Measurements from ENCODE around the gene FDX2.

Gene FDX2

DNA sequence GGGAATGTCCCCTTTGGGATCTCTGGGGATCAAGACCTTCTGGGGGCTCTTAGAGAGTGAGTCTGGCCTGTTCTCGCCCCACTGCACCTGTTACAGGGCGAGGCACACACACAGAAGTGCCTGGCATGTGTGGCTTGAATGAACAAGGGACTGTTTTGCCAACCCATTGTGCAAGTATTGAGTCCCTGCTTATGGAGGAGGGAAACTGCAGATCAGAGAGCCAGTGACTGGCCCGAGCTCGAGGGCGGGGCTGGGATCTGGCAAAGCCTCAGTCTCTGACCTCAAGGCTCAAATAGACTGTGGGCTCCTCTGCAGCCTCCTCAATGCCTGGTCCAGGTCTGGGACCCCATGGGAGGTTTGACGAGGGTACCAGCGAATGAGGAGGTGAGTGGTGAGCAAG lies 12.0 kb upstream of the FDX2 start:
- ChIA-PET CTCF (no interaction called here), POLR2A (ENCODE audit: low non-redundant PET) (no interaction called here)
- DNase-seq (ENCODE audit: low spot score), result no peak
- no peak overlapping the region for H3K27ac ChIP-seq
- TF ChIP-seq, protein P1, sequence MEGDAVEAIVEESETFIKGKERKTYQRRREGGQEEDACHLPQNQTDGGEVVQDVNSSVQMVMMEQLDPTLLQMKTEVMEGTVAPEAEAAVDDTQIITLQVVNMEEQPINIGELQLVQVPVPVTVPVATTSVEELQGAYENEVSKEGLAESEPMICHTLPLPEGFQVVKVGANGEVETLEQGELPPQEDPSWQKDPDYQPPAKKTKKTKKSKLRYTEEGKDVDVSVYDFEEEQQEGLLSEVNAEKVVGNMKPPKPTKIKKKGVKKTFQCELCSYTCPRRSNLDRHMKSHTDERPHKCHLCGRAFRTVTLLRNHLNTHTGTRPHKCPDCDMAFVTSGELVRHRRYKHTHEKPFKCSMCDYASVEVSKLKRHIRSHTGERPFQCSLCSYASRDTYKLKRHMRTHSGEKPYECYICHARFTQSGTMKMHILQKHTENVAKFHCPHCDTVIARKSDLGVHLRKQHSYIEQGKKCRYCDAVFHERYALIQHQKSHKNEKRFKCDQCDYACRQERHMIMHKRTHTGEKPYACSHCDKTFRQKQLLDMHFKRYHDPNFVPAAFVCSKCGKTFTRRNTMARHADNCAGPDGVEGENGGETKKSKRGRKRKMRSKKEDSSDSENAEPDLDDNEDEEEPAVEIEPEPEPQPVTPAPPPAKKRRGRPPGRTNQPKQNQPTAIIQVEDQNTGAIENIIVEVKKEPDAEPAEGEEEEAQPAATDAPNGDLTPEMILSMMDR (conservative IDR thresholded peaks at IDR 0.05; ENCODE audit: low read depth), result no peak

GRCh38 chr19:10325732-10326131 lies 9.9 kb upstream of the FDX2 start:
- ChIA-PET POLR2A (ENCODE audit: low non-redundant PET) (no interaction called here), CTCF (interaction anchor here (0.7 to 1.1 kb wide), 2 partner anchors 91 to 96 kb away, joined by 4 to 5 read pairs; no protein-coding TSS in a partner anchor)
- TF ChIP-seq, protein P1 (conservative IDR thresholded peaks at IDR 0.05; ENCODE audit: low read depth), result no peak
- H3K27ac ChIP-seq, result no peak overlapping the region; the same call in 1 of the 2 replicates
- DNase-seq (ENCODE audit: low spot score), result no peak

GRCh38 chr19:10321874-10322835 lies 6.3 kb upstream of the FDX2 start:
- CTCF ChIA-PET, result no interaction called here
- no peak for DNase-seq (ENCODE audit: low spot score)
- POLR2A ChIA-PET (ENCODE audit: low non-redundant PET), result no interaction called here

DNA sequence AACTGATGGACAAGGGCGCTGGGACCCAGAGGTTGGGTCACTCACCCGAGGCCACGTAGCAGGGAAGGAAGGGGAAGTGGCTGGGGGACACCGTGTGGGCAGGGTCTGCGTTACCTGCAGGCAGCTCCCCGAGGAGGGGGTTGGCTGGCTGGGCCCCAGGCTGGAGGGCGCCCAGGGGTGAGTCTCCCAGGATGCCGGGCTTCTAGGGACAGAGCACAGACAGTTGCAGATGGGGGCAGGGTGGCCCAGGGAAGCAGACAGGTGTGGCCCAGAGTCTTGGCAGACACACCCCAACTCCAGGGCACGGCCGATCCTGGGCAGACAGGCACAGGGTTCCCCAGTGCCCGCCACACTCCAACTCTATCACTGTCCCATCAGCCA lies 5.6 kb upstream of the FDX2 start:
- no peak overlapping the region; the same call in 1 of the 2 replicates for H3K27ac ChIP-seq
- no peak for DNase-seq (ENCODE audit: low spot score)
- ChIA-PET POLR2A (ENCODE audit: low non-redundant PET) (no interaction called here), CTCF (no interaction called here)
- TF ChIP-seq, protein P1 (conservative IDR thresholded peaks at IDR 0.05; ENCODE audit: low read depth), result no peak

More at GRCh38 chr19:10321874-10322835, 6.3 kb upstream of the FDX2 start:
- TF ChIP-seq, protein P1 (conservative IDR thresholded peaks at IDR 0.05; ENCODE audit: low read depth), result no peak
- H3K27ac ChIP-seq, result no peak overlapping the region; the same call in 1 of the 2 replicates

DNA sequence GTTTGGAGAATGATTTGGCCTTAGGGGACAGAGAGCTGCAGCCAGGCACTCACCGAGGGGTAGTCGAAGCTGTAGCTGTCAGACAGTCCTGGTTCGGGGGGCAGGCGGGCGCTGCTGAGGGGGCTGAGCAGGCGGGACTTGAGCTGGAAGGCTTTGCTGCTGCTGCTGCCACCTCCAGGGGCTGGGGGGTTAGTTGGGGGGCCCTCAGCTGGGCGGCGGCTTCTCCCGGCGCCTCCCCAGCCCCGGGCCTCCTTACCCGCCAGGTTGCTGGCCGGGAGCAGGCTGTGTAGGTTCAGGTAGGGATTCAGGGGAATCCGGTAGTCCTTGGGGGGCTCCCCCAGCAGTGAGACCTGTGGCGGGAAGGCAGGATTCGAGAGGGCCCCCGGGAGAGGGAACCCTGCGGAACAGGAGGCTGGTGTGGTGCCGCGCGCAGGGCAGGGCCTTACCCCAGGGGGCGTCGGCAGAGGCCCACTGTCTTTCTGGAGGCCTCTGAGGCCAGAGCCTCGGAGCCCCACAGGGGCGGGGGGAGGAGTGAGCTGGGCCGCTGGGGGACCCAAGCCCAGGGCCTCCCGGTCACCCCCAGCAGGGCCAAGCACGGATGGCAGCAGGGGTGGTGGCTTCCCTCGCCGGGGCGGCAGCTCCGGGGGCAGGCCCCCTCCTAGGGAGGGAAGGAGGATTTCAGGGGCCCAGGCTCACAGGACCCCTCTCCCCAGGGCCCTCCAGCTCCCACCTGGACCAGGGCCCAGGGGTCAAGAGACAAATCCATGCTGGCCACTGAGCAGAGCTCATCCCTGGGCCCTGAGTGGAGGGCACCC lies 5.0 kb upstream of the FDX2 start:
- ChIA-PET CTCF (interaction anchor here (0.6 to 0.9 kb wide), 2 partner anchors 33 to 62 kb away, joined by 3 to 5 read pairs; no protein-coding TSS in a partner anchor), POLR2A (ENCODE audit: low non-redundant PET) (no interaction called here)
- TF ChIP-seq, protein P1 (conservative IDR thresholded peaks at IDR 0.05; ENCODE audit: low read depth), result no peak
- no peak for DNase-seq (ENCODE audit: low spot score)
- H3K27ac ChIP-seq, result no peak overlapping the region

Data from RWPE1 (cell line).